OCI-LY3 (cell line): ENCODE measurements around the gene CGB7.

ENCODE experiments used
- CTCF ChIP-seq: fragments of 200-600, 300-600 bp; sonication (generic); IDR thresholded peaks from 2 replicates; pipeline ENCODE4 v1.5.1; 2014; ENCODE audit warnings: antibody characterized with exemption, low read length, low read depth
- EZH2phosphoT487 ChIP-seq: fragments of 200-600 bp; shearing (Covaris generic); IDR thresholded peaks from 2 replicates; pipeline ENCODE4 v1.6.1; 2018; ENCODE audit warnings: antibody characterized with exemption, mixed run types, low read depth

GRCh38 chr19:49098795-49099194, 41.2 kb upstream of the CGB7 start:
- TF ChIP-seq CTCF (no peak), EZH2phosphoT487 (no peak)
